Nephron progenitor cell (in vitro differentiated cells): ENCODE data around the gene LYRM9.

ENCODE experiments used
- DNase-seq: peaks from one replicate; pipeline ENCODE4 v3.0.0; 2021
- H3K27ac Mint-ChIP-seq: 2 replicates; pipeline ENCODE4 v1.8.0; 2021; ENCODE audit warnings: mild to moderate bottlenecking, moderate library complexity, mixed read lengths
- H3K27me3 Mint-ChIP-seq: 2 replicates; pipeline ENCODE4 v1.8.0; 2021; ENCODE audit warnings: mild to moderate bottlenecking, low read depth, mixed read lengths; ENCODE audit not compliant: poor library complexity
- H3K36me3 Mint-ChIP-seq: 2 replicates; pipeline ENCODE4 v1.8.0; 2021; ENCODE audit warnings: low read depth, mixed read lengths
- H3K4me1 Mint-ChIP-seq: 2 replicates; pipeline ENCODE4 v1.8.0; 2021; ENCODE audit warnings: mixed read lengths
- H3K4me3 Mint-ChIP-seq: 2 replicates; pipeline ENCODE4 v1.8.0; 2021; ENCODE audit warnings: mild to moderate bottlenecking, moderate library complexity, mixed read lengths
- H3K9me3 Mint-ChIP-seq: 2 replicates; pipeline ENCODE4 v1.8.0; 2021; ENCODE audit warnings: mild to moderate bottlenecking, moderate library complexity, mixed read lengths
- CTCF ChIP-seq: fragments of 200-600 bp; sonication (generic); IDR thresholded peaks from 2 replicates; pipeline ENCODE4 v1.5.0; 2021; ENCODE audit warnings: antibody characterized with exemption

LYRM9 gene

GRCh38 chr17:27871407-27871806, 21.8 kb downstream of the LYRM9 start:
- no peaks in the 10 kb centered on the region for H3K36me3 Mint-ChIP-seq
- H3K4me3 Mint-ChIP-seq, result no peak overlapping the region
- no peaks in the 10 kb centered on the region for H3K9me3 Mint-ChIP-seq
- H3K27me3 Mint-ChIP-seq, result peaks cover 12% of the 10 kb centered on the region
- H3K4me1 Mint-ChIP-seq, result no peaks in the 10 kb centered on the region
- no peak for TF ChIP-seq CTCF
- H3K27ac Mint-ChIP-seq, result no peak overlapping the region
- no peak for DNase-seq

GRCh38 chr17:27870345-27870744, 22.8 kb downstream of the LYRM9 start:
- Mint-ChIP-seq H3K4me1 (no peaks in the 10 kb centered on the region), H3K4me3 (no peak overlapping the region), H3K36me3 (no peaks in the 10 kb centered on the region), H3K27me3 (peaks cover 12% of the 10 kb centered on the region), H3K27ac (no peak overlapping the region), H3K9me3 (no peaks in the 10 kb centered on the region)
- no peak for DNase-seq
- no peak for TF ChIP-seq CTCF

GRCh38 chr17:27868565-27868964, 24.6 kb downstream of the LYRM9 start:
- Mint-ChIP-seq H3K4me1 (no peaks in the 10 kb centered on the region), H3K9me3 (no peaks in the 10 kb centered on the region), H3K36me3 (no peaks in the 10 kb centered on the region), H3K27me3 (peaks cover 16% of the 10 kb centered on the region), H3K4me3 (no peak overlapping the region), H3K27ac (no peak overlapping the region)
- no peak for DNase-seq
- no peak for TF ChIP-seq CTCF

- no peak overlapping the region for H3K27ac Mint-ChIP-seq
- no peak for DNase-seq
- no peak overlapping the region for H3K4me3 Mint-ChIP-seq
- no peaks in the 10 kb centered on the region for H3K4me1 Mint-ChIP-seq
- peaks cover 13% of the 10 kb centered on the region for H3K27me3 Mint-ChIP-seq
- no peak for TF ChIP-seq CTCF
- no peaks in the 10 kb centered on the region for H3K36me3 Mint-ChIP-seq
- no peaks in the 10 kb centered on the region for H3K9me3 Mint-ChIP-seq
Observed at GRCh38 chr17:27862840-27863239, 30.3 kb downstream of the LYRM9 start.

GRCh38 chr17:27862004-27862403, 31.2 kb downstream of the LYRM9 start:
- H3K27ac Mint-ChIP-seq, result no peak overlapping the region
- no peaks in the 10 kb centered on the region for H3K4me1 Mint-ChIP-seq
- peaks cover 21% of the 10 kb centered on the region for H3K27me3 Mint-ChIP-seq
- DNase-seq, result no peak
- H3K36me3 Mint-ChIP-seq, result no peaks in the 10 kb centered on the region
- H3K9me3 Mint-ChIP-seq, result no peaks in the 10 kb centered on the region
- no peak overlapping the region for H3K4me3 Mint-ChIP-seq
- TF ChIP-seq CTCF, result no peak

- no peak overlapping the region for H3K4me3 Mint-ChIP-seq
Observed at GRCh38 chr17:27860971-27861664, 32.0 kb downstream of the LYRM9 start.

More at GRCh38 chr17:27860971-27861664, 32.0 kb downstream of the LYRM9 start:
- no peak for DNase-seq
- no peak for TF ChIP-seq CTCF
- no peak overlapping the region for H3K27ac Mint-ChIP-seq
- H3K9me3 Mint-ChIP-seq, result no peaks in the 10 kb centered on the region
- H3K27me3 Mint-ChIP-seq, result peaks cover 17% of the 10 kb centered on the region
- H3K36me3 Mint-ChIP-seq, result no peaks in the 10 kb centered on the region
- no peaks in the 10 kb centered on the region for H3K4me1 Mint-ChIP-seq
